22Rv1 (cell line): Measurements from ENCODE around the gene FMNL3.

ENCODE experiments used
- H3K27ac ChIP-seq: fragments of 450-650 bp; 2 replicates; pipeline ENCODE4 v1.5.1; 2017
- CTCF ChIP-seq: fragments of 450-650 bp; IDR thresholded peaks from 2 replicates; pipeline ENCODE4 v1.5.1; 2017; ENCODE audit warnings: mild to moderate bottlenecking
- ZFX ChIP-seq: fragments of 450-650 bp; IDR thresholded peaks from 2 replicates; pipeline ENCODE4 v1.6.1; 2017; ENCODE audit warnings: antibody characterized with exemption, borderline replicate concordance

FMNL3 gene

GRCh38 chr12:49672301-49673217 is 34.6 kb downstream of the FMNL3 start:
- H3K27ac ChIP-seq, result no peak overlapping the region

GRCh38 chr12:49671031-49671765 is 36.0 kb downstream of the FMNL3 start:
- TF ChIP-seq CTCF (no peak), ZFX (no peak)
- no peak overlapping the region for H3K27ac ChIP-seq

More at GRCh38 chr12:49672301-49673217, 34.6 kb downstream of the FMNL3 start:
- TF ChIP-seq ZFX (no peak), CTCF (no peak)

DNA sequence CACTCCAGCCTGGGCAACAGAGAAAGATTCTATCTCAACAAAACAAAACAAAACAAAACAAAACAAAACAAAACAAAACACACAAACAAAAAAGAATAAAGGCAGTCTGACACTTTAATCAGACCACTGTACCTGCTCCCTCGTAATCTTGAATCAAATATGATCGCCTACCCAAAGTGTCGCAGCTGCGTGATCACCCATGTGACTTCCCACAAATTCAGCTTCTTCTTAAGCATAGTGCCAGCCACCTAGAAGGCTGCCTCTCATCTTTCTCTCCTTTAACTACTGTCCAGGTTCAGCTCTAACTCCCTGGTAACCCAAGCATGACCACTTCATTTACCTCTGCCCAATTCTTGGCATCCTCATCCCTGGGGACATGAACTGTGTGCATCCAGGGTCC is 37.4 kb downstream of the FMNL3 start:
- H3K27ac ChIP-seq, result no peak overlapping the region
- TF ChIP-seq CTCF (no peak), ZFX (no peak)

- TF ChIP-seq ZFX, result no peak
- no peak for TF ChIP-seq CTCF
- no peak overlapping the region for H3K27ac ChIP-seq
These were observed 39.7 kb downstream of the FMNL3 start for GRCh38 chr12:49667325-49668090.

DNA sequence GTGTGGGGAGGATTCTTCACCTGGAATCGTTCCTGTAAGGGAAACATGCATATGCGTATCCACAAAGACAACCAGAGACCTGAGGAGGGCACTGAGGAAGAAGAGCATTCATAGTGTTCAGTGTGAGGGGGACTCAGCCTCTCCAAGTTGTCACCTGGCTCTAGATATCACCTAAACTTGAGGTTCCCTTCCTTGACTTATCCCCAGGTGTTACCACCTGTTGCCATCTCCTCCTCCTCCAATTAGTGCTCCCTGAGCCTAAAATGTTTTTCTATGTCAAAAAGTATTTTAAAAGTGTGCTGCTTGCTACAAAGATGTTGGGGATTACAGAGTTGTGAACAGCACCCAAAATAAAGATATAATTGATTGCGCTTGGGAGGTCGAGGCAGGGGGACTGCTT is 41.0 kb downstream of the FMNL3 start:
- TF ChIP-seq CTCF (no peak), ZFX (no peak)
- H3K27ac ChIP-seq, result no peak overlapping the region

GRCh38 chr12:49665384-49665783 is 41.8 kb downstream of the FMNL3 start:
- no peak for TF ChIP-seq CTCF
- no peak for TF ChIP-seq ZFX
- H3K27ac ChIP-seq, result no peak overlapping the region
